ENCODE results near the gene FMN2.

Gene FMN2

DNA sequence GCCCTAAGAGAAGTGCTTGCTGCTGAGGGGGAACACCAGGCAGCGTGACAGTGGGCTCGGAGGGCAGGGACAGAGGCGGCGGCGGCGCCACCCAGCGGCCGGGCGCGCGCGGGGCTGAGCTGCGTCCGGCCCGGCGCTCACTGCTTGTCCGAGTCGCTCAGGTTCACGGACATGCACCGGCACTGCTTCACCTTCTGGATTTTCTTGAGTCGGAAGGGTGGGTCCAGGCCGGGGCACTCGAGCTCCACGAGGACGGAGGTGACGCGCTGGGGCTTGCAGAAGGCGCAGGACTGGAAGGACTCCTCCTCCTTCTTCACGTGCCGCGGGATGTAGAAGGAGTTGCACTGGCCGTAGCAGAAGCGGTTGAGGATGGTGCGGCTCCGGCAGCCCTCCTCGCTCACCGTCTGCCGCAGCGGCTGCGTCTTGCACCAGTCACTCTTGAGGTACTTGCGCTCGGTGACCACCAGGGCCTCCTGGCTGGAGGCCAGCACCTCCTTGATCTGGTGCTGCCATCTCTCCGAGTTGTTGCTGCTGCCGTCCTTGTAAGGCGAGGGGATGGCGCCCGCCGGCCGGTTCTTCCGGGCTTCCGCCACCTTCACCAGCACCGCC is 401.3 kb downstream of the FMN2 start:
- no peak for DNase-seq (ENCODE audit: low read depth)

DNA sequence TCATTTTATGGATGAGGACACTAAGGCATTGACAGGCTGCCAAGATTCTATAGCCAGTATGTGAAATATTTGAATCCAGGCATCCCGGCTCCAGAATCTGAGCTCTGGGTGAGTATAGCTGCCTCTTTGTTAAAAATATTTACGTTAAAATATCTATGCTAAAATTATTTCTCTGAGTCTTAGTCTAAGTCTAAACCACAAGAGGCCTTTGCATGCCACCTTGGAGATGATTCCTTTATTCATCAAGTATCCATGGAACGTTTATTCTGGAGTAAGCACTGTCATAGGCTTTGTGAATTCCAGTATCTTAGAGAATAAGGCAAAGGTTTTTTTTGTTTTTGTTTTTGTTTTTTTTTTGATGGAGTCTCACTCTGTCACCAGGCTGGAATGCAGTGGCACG is 403.9 kb downstream of the FMN2 start:
- no peak for DNase-seq (ENCODE audit: low read depth)

DNA sequence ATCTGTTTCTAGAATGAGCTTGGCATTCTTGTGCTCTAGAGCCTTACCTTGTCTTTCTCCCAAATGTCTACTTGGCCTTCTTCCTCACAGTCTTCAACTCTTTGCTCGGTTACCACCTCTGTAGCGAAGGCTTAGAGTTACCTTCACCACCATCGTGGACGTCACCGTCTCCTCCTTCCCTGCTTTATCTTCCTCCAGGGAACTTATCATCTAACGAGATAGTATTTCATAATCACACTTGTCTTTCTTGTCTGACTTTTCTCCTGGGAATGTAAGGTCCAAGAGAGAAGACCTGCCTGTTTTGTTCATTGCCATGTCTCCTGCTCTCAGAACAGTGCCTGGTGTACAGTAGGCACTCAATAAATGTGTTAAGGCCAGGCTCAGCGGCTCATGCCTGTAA is 404.7 kb downstream of the FMN2 start:
- DNase-seq (ENCODE audit: low read depth) = no peak

DNA sequence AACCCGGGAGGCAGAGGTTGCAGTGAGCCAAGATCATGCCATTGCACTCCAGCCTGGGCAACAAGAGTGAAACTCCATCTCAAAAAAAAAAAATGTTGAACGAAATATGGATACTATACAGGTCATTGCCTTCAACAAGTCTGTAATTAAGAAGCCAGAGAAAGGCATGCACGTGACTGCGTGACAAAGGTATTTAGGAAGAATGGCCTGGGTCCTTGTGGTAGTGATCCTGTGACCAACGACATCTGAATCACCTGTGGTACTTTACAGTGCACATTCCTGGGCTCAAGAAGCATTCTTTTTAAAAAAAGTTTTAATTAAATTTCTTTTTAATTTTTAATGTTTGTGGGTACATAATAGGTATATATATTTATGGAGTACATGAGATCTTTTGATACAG is 405.3 kb downstream of the FMN2 start:
- no peak for DNase-seq (ENCODE audit: low read depth)

DNA sequence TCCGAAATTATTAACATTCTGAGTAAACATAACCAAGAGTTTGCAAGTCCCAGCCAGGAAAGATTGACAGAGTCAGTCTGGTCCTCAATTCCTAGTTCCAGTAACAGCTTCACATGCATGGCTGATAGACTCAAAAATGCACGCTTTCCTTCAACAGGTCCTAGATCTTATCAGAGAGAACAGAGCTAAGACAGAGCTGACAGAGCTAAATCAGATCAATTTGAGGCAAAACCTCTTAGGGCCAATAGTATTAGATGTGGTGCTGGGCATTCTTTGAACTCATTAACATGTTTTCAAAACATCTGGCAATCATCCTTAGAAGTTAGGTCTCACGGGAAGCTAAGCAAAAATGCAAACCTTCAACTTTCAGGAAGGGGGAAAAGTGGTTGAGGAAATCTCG is 406.2 kb downstream of the FMN2 start:
- DNase-seq (ENCODE audit: low read depth) = no peak

DNA sequence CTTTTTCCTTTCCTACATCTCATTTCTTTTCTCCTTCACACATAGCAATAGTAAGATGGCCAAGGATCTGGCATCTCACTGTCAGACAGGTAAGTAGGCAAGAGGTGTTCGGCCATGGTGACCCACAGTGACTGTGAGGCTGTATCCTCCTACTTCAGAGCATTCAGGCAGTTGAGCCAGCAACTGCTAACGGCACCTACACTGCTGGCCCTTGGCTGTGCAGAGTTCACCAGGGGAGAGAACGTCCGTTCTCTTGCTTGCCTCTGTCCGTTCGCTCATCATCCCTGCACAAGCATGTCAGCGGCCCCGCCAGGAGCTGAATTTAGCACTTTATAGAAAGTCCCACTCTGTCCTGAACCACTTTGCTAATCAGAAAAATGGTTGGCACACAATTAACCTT is 406.7 kb downstream of the FMN2 start:
- DNase-seq (ENCODE audit: low read depth) = no peak

DNA sequence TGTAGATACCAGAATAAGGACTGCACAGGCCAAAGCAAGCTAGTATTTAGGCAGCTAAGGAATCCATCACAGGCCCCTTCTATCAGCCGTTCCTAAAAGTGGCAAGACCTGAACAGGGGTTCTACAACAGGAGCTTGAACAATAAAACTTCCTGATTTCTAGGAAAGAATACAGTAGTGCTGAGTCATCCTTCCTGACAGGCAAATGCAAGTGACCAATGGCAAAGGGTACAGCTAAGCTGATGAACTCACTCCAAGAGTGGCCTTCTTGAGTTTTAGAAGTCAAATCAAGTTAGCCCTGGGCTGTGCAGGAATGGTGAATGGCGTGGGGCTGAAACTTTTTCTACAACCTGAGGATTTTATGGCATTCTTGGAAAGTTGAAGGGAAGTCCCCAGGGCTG is 407.3 kb downstream of the FMN2 start:
- no peak for DNase-seq (ENCODE audit: low read depth)

DNA sequence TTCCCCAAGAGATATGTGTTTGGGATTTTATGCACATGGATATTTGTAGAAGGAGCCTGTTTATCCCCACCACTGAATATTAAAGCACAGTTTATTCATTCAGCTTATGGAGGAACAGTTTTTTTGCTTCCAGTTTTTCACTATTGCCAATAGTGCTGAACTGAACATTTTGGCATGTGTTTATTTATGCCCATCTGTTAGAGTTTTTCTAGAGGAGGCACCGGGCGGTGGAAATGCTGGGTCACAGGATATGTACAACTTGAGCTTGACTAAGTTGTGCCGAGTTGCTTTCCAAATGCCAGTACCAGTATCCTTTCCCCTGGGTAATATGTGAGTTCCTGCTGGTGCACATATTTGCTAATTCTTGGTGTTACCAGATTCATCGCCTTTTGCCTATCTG is 409.0 kb downstream of the FMN2 start:
- no peak for DNase-seq (ENCODE audit: low read depth)

DNA sequence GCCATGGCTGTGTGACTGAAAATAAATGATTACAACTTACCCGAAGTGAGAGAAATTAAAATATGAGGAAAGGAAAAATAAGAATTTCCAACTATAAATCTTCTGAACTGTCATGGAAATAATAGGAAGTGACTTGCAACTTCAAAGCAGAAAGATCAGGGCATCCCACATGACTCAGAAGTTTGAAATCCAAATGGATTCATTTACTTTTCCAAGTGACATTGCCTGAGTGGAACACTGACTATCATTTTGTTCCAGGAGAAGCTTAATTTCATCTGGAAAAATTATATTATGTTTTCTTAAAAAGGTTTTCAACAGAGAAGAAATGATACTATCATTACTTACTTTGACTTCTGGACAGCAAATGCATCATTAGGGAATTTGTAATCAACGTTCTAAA is 409.4 kb downstream of the FMN2 start:
- DNase-seq (ENCODE audit: low read depth) = no peak

DNA sequence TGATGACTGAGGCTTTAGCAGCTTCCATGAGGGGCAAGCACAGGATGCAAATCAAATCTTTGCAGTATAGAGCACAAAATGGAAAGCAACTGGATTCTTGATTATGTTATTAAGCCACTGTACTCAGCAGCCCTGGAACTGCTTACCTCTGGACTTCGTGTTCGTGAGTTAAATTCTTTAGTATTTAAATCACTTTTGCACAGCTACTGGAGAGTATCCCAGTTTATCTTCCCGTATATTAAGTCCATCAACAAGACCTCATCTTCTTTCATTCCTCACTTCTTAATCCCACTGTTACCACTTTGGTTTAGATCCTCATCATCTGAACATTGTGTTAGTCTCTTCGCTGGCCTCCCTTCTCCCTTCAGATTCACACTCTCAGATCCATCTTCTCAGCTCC is 411.4 kb downstream of the FMN2 start:
- no peak for DNase-seq (ENCODE audit: low read depth)

DNA sequence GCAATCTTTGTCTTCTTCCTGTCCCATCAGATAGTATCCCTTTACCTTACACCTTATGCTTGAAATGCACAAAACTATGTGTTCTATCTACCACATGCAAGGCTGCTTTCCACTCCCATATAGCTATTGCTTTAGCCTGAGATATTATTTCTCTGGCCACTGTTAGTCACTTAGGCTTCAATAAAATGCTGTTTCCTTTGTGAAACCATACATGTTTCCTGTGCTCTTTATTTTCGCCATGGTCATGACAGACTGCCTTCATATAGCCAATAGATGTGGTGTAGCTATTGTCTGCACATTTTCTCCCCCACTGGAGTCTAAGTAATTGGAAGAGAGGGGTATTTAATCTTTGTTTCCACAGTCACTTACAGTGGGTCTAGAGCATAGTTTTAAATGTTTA is 411.9 kb downstream of the FMN2 start:
- no peak for DNase-seq (ENCODE audit: low read depth)

DNA sequence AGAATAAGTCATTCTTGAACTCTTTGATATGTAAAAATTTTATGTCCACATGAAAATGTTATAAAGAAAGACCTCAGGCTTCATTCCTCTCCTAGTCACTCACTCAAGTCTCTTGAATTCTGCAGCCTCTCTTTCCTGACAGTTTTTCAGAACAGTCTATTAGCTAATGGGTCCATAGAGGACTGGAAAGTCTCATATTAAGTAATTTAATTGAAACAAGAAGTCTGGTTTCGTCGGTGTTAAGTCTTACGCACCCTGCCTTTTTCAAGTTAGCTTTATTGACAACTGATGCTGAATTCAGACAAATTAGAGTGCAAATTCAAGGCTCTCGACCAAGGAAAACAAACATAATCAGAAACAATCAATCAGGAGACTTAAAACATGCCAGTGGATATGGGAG is 414.5 kb downstream of the FMN2 start:
- DNase-seq (ENCODE audit: low read depth) = no peak

DNA sequence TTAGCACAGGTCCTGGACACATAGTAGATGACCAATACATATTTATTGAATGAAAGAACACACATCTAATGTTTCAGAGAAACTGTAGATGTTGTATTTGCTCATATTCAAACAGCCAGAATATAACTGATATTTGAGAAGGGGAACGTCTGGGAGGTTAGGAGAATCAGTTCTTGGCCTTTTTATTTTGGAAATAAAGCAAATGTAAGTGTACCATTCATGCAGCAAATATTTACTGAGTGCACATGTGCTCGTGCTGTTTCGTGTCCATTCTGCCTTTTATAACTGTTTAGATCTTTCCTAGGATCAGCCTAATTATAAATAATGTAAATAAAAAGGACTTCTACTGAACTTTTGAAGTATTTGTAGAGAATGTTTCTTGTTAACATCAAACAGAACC is 416.5 kb downstream of the FMN2 start:
- no peak for DNase-seq (ENCODE audit: low read depth)

DNA sequence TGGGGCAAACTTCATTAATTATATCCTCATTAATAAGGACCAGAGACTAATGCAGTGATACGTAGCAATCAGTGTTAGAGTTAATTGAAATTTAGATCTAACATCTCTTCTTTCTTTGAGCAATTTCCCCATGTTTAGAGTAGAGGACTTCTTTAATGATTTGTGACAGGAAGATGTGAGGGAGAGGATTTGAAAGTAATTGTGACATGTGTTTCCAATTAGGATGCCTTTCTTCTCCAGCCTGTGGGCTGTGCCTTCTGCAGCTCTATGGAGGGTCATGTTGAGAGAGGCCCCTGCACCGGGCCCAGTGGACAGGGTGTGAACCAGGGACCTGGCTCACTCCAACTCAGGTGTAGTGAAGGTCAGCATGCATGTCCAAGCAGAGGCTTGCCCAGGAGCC is 417.3 kb downstream of the FMN2 start:
- DNase-seq (ENCODE audit: low read depth) = no peak

DNA sequence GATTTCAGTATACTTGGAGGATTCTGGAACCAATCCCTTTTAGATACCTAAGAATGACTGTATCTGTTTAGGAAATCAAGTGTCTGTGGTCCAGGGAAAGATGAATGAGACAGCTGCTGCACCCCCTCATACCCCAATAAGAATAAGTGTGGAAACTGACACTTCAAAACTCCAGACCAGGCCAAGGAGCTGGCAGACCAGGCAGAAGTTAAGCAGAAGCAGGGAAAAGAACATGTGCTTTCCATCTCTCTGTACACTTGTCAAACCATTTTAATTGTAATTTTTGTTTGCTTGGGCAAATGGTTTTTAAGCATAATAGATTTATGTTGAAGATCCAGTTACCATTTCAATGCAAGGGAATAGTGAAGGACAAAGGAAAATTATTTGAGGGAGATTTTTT is 420.1 kb downstream of the FMN2 start:
- DNase-seq (ENCODE audit: low read depth) = no peak

DNA sequence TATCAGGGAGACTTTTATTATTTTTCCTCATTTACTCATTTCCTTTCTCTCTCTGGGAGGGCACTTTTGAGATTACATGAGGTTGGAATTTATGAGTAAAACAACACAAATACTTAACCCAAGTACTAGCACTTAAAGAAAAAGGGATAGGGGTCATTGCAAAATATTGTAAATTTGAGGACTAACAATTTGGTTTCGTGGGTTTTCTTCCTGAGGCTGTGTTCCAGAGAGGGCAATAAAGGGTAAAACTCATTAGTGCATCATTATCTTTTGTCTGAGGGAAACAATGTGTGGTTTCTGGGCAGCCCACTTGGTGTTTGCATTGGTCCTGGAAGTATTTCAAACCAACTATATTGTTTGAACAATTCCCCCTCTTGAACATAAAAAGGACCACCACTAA is 423.8 kb downstream of the FMN2 start:
- no peak for DNase-seq (ENCODE audit: low read depth)

DNA sequence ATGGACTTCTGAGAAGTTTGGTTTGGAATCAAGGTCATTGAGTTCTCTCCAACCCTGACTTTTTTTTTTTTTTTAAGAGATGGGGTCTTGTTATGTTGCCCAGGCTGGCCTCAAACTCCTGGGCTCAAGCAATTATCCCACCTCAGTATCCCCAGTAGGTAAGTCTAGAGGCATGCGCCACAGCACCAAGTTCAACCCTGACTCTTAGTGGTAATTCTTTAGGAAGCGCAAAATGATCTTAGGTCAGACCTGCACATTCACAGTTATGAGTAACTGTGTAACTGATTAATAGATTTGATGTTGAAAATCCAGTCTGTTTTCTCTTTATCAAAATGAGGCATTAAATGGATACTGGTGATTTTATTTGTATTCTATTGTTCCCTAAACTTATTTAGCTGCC is 424.4 kb downstream of the FMN2 start:
- DNase-seq (ENCODE audit: low read depth) = no peak

DNA sequence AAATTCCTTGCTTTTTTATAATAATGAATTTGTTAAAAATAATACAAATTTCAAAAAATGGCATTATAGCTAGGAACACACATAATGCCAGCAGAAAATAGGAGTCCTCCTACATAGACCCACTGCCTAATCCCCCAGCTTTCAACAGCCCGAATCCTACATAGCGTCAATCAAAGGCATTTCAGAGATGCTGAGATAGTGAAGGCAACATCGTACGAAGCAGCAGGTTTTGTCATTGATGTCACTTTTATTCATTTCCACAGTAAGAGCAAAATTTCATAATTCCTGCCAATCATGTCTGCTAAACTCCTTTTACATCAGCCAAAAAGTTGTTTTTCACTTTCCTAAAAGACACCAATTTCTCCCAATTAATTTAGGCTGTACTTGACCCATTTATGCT is 426.2 kb downstream of the FMN2 start:
- DNase-seq (ENCODE audit: low read depth) = no peak

DNA sequence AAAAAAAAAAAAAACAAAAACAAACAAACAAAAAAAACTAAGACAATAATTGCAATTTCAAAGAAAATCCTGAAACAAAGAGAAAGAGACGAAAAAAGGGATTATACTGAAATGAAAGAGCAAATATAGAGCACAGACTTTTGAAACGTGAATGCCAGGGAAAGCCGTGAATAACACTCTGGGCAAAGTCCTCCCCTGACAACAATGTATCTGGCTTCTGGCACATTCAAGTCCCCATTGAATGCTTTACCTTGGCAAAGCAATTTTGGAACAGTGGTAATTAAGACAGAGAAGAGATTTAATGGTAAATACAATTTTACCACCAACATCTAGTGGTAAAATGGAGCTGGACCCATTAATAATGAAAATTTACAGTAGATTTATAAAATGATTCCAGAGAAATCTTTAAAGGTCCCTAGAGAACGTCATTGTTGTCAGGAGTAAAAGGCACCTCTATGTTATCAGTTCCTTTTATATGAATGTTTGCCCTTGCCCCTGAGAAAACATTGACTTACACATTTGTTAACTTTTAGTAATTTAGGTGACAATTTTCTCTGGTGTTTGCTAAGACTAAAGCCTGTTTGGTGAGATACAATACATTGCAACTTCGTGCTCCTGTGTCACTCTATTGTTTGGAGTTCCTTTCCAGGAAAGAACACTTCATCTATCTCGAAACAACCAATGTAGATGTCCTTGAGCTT is 430.6 kb downstream of the FMN2 start:
- no peak for DNase-seq (ENCODE audit: low read depth)

DNA sequence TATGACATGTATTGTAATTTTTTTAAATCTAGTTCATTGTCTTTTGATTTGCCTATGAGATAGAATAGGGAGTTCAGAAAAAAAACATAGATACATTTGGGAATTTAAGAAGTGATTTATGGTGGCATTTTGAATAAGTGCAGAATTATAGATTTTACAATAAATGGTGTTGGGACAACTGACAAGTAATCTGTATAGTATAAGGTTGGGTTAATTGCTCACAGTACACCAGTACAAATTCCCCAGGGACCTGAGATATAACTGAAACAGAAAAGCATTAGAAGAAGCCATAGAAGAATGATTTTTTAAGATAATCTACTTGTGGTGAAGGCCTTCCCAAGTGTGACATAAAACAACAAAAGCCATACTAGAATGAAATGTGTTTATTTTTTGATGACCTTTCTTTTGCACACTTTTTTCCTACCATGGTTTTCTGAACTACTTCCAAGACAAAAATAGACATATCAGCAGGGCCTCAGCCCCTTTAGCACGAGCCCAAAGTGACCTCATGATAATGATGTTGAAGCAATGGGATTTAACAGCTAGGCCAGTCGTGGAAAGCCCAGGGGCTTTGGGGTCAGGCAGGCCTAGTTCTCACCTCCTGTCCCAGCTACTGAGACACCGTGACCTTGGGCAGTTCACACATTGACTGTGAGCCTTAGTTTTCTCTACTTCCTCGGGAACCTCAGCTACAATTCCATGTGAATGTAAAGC is 432.8 kb downstream of the FMN2 start:
- no peak for DNase-seq (ENCODE audit: low read depth)

Measured in activated T-cell treated with anti-CD3 and anti-CD28 coated beads for 24 hours (primary cell).